Activated T-helper 9 cell treated with anti-CD3 and anti-CD28 coated beads, Interleukin-2, amount 50 U/mL, for 16 hours (primary cell): ENCODE data around the gene SMOC1.
"Not testable (repeated sequence)": the region's sequence is repeated elsewhere in the genome, so short reads cannot be mapped to it uniquely, and the experiment has no call there.

ENCODE experiments used
- DNase-seq: peaks from one replicate; pipeline ENCODE4 v3.0.0-alpha.2; 2020; ENCODE audit warnings: low read depth

SMOC1 gene

DNA sequence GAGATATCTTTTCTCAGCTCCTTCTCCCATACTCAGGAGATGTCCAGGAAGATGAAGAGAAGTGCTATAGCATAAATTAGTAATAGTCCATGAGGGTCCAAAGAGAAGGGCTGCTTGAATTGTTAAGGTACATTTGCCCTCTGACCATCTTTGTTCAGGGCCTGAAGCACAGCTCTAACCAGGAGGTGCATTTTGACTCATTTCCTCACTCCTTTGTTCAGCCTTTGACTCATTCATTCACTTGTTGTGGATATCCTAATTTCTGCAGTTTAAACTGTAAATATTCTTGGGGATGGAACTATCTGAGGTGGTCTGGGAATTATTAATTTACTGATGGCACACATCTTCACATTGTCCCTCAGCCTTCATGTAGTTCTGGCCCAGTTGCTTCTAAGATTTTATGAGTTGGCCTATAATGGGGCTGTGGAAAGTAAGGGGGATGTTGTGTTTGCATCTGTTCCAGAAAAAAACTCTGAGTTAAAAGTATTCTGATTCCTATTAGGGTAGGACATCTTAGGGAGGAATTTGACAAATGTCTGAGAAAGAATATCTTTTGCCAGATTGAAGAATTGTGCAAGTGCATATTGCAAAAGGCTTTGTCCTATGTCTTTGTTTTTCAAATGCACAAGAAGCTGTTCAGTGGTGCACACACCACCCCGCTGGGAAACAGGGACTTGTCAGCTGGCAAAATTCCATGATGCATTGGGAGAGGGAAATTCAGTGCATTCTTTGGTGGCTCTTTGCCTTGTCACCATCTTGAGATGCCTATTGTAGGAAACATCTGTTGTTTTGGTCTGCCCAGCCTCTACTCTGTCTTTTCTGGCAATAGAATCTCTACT, 22.1 kb downstream of the SMOC1 start:
- DNase-seq, result no peak

DNA sequence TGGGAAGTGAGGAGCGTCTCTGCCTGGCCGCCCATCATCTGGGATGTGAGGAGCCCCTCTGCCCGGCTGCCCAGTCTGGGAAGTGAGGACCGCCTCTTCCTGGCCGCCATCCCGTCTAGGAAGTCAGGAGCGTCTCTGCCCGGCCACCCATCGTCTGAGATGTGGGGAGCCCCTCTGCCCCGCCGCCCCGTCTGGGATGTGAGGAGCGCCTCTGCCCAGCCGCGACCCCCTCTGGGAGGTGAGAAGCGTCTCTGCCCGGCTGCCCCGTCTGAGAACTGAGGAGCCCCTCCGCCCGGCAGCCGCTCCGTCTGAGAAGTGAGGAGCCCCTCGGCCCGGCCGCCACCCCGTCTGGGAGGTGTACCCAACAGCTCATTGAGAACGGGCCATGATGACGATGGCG, 23.8 kb downstream of the SMOC1 start:
- DNase-seq, result not testable (repeated sequence)

DNA sequence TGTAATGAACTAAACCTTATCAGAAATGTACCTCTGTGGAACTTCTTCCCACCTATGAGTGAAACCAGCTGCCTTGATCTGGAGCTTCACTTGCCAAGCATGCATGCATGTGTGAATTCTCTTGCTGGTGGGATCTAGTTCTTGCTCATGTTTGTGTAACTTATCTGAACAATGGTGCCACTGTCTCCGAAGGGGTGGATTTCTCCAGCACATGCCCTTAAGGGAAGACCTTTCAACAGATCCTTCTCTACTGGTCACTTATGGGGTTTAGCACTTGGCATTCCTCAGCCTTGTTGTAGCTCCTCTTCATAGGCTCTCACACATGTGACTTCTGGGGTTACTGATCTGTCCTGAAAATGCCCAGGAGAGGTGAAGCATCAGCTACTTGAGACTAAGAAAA, 25.0 kb downstream of the SMOC1 start:
- DNase-seq, result no peak

DNA sequence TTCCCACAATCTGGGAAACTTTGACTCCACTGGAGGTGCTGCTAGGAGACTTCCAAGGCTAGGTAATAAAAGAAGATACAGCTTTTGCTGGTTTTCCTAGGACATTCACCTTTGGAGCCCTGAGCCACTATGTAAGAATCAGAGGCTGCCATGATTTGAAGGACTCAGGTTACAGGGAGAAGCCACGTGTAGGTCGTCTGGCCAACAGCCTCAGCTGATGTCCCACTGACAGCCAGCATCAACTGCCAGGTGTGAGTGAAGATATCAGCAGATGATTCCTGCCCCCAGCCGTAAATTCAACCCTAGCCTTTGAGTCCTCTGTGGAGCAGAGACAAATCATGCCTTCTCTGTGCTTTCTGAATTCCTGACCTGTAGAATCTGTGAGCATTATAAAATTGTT, 27.0 kb downstream of the SMOC1 start:
- no peak for DNase-seq

DNA sequence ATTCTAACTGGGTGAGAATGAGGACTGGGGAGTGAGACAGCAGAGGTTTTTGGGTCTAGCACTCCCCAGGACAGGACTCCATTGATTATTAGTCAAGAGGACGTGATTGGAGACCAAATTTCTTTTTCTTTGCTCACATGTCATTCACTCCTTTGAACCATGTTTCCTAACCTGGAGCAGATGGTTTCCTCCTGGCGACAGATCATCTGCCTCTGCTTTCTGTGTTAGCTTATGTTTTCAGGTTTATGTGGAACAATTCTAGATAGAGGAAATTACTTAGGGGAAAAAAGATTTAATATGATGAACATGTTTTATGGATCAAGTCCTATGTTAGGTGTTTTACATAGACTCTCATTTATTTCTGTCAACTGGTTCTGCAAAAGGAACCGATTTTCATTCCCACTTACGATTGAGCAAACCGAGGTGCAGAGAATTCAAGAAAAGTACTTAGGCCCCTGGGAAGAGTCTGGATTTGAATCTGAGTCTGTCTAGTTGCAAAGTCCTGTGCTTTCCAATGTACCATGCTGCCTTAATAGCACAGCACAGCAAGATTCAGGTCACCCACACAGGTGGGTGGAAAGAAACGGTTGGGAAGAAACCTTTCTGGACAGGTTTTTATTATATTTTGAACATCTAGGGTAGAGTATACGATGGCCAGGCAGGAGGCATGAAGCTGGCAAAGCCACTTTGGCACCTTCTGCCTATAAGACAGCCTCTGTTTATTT, 30.8 kb downstream of the SMOC1 start:
- no peak for DNase-seq

DNA sequence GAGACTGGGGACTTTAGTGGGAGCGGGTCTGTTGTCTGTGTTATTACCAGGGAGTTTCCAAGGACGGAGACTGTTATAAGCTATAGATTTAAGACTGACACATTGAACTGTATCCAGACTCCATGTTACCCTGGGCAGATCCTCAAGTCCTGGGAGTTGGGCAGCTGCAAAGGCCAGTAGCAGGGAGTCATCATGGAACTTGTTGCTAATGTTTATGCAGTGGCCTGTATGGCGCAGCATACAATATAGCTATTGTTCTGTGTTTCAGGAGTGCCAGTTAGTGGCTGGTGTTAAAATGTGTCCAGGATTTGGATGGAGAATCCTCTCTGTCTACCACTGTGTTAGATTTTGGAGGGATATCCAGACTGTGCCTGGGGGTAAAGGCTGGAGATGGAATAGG, 31.7 kb downstream of the SMOC1 start:
- DNase-seq, result no peak

DNA sequence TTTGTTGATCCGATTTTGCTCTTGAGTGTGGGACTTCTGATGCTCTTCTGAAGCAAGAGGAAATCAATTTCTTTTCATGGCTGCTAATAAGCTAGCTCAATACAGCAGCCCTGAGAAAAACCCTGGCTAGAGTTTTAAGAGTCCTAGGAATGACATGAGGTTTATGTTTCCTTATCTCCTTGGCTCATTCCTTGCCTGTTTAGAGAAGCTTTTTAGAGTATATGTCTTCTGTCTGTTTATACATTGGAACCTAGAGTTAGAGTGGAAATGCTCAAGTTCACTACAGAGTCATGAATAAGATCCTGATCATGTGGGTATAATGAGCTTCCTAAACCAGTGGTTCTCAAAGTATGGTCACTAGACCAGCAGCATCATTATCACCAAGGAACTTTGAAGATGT, 34.5 kb downstream of the SMOC1 start:
- no peak for DNase-seq

DNA sequence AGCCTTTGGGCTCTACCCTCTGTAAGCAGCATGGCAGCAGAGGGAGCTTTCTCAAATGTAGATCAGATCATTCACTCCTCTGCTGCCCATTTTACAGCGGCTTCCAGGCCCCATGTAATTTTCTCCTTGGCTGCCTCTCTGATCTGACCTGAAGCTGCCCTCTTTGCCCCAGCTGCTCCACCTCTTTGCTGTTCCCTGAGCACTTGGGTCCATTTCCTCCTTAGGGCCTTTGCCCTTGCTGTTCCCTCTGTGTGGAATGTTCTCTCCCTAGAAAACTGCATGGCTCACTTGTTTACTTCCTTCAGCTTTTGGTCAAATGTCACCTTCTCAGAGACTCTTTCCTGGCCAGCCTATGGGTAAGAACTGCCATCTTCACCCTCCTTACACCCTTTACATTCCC, 37.2 kb downstream of the SMOC1 start:
- DNase-seq, result no peak

DNA sequence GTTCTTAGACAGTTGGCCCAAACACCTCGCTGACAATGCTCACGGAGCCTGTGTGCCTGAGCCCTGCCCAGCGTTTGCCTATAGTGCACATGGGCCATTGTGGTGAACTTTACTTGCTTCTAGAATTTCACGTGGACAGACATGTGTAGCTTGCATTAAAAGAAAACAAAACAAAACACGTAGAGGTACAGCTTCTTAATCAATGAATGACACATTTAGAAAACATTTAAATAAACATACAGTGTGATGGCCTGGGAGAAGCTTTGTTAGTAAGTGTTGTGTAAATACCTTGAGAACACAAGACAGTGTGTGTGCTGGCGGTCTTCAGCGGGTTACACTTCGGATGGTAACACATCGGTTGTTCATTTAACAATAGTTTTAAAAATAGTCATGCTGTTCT, 38.1 kb downstream of the SMOC1 start:
- no peak for DNase-seq

DNA sequence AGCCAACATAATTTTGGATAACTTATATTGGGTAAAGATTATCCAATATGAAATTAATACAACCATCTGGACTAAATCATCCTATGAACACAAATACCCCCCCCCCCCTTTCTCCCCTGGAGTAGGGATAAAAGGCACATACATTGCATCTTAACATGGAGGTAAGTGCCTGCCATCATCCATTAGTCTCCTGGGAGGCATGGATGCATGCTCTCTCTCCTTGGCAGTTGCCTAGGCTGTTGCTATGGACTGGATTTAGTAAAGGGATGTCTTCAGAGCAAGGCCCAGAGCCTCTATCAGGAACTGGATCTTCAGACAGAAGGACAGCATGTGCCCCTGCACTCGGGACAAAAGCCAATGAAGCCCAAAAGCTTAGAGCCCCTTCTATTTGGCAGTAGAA, 40.6 kb downstream of the SMOC1 start:
- DNase-seq, result no peak

DNA sequence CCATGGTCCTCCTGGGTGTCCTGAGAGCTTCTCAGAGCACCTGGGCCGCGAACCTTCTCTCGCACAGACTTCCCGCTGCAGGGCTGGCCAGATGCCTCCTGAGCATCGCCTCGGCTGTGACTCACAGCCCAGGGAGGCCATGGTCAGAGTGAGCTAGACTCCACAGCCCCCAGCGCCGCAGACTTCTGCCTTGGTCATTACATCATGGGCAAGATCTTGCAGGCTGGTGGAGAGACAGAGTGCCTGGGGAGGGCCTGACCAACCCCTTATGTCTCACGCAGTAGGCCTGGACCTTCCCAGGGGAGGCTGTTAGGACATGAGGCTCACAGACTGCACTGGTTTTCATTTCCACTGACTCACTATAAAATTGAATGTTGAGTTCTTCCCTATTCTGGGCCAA, 41.8 kb downstream of the SMOC1 start:
- no peak for DNase-seq

DNA sequence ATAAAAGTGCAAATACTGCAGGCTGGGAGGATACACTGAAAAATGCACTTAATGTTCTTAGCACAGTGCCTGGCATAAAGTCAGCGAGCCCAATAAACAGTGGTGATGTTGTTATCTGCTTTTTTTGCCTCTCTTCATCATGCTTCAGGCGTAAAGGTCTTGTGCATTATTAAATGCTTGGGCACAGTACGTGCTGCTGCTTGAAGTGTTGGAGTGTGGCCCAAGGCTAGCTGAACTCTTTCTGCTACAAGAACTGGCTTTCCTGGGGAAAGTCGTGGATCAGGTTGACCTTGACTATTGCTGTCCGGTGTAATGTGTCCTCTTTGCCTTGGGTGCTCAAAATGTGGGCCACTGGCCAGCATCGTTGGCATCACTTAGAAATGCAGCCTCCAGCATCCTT, 43.0 kb downstream of the SMOC1 start:
- no peak for DNase-seq

DNA sequence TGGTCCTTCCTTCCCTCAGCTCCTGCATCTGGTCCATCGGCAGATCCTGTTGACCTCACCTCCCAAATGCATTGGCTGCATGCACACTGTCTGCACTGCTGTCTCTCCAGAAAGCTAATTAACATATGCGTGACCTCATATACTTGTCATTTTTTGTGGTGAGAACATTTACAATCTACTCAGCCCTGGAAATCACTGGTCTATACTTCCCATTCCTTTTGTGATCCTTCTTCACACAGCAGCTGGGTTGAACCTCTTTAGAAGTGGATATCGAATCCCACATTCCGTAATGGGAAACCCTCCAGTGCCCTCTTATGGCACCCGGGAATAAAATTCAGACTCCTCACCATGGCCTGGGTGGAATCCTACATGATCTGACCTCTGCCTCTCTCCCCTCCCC, 45.0 kb downstream of the SMOC1 start:
- DNase-seq, result no peak

DNA sequence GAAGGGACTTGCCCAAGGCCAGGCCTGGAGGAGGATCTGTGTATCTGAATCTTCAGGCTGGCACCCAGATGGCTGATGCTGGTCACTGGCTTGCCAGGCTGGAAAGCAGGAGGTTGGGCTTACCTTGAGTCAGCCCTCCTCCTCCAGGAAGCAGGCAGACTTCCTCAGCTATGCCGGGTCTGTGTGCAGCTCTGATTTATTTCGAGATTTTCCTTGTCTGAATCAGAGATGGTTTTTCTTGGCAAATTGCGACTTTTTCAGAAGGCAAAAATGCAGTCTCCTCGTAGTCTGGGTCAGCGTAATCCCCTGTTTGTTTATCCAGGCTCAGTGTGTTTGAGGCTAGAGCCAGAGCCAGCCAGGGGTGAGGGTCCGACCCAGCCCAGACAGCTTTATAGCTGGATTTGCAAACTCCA, 48.9 kb downstream of the SMOC1 start:
- DNase-seq, result no peak

DNA sequence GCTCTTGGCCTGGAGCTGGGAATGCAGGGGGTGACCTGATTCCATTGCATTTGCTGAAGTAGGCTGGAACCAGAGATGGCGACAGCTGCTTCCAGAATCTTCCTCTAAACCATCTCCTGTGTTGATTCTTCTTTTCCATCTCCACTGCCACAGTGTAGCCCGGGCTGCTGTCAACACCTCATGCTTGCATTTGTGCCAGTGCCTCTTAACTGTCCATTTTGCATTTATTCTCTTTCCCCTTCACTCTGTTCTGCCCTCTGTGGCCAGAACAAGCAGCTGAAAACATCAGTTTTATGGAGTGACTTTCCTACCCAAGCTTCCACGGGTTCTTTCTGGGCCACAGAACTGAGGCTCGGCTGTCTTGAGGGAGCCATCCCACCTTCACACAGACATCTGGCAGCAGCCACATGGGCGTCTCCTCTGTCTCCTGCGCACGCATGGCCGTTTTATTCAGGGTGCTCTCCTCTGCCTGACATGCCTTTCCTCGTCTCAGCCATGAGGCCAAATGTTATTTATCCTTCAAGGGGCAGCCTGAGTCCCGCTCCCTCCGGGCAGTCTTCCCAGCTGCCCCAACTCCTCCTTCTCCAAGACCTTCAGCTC, 51.7 kb downstream of the SMOC1 start:
- no peak for DNase-seq

DNA sequence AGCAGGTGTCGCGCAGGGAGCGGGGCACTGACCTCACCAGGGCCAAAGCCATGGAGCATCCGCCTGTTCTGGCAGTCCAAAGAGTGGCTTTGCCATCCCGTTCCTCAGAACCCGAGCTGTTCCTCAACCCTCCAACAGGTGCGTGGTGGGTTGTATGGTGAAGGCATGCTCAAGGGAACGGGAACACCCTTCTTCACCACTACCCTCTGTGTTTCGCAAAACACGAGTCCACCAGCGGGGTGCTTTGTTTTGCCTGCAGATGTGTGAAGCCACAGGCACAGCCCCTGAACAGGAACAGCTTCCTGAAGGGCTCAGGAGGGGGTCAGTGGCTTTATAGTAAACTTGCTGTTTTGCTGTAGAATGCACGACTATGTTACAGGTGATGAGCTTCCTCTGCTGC, 52.7 kb downstream of the SMOC1 start:
- no peak for DNase-seq

DNA sequence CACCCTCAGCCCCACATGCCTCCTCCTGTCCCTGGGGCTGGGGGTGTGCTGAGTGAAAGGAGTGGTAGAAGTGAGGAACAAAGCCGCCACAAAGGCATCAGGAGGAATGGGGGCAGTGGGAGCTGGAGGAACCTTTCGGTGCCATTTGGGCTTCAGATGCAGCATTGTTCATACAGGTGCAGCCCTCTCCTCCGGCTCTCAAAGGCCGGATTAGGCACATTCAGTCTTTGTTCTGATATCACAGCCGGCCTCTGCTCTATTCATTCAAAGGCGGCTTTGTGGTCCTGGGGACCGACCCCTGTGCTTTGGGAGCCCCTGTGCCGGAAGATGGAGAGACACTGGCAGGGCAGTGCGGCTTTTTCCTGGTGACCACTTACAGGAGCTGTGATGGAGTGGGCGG, 53.2 kb downstream of the SMOC1 start:
- no peak for DNase-seq

DNA sequence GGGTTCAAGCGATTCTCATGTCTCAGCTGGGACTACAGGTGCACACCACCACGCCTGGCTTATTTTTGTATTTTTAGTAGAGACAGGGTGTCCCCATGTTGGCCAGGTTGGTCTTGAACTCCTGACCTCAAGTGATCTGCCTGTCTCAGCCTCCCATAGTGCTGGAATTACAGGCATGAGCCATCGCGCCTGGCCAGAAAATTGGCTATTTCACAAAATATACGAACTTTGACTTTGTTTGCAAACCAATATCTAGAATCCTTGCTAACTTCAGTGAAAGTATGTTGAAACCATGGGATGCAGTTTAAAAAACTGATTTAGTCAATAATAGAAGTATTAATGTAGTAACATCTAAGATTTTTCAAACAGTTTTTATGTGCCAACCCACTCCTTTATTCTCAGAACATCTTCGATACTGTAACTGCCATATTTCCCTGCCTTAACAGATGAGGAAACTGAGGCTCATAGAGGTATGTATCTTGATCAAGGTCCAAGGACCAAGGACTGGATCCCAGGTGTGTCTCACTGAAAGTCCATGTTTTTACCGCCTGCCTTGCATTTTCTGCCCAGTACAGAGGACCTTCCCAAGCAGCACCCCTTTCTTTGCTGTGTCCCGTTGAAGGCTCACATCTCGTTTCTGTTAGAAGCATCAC, 54.5 kb downstream of the SMOC1 start:
- no peak for DNase-seq

DNA sequence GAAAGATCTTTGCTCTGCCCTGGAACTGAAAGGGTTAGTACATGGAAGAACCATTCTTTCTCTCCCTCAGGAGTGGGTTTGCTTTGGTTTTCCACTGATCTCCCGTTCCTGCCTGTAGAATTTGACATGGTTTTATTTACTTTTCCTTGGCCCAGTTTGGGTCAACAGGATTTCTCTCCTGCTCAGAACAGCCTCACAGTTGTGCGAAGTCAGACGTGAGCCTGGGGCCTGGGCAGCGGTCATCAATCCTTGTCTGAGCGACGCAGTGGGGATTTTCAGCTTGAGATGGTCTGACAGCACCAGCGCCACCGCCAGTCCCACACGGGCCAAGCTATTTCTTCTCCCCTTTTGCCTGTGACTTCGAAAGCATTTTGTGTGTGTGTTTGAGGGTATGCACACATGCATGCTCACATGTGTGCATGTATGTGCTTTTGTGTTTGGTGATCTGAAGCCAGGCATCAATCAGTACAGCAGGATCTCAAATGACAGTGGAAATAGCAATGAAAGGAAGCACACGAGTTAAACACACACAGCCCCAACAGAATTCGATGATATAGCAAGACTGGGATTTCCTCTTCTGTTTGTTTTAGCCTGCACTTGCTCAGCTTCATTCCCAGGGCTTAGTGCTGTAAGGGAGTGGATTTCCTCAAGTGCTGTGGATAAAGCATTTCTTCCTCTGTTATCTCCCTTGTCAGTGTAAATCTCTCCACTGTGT, 58.3 kb downstream of the SMOC1 start:
- no peak for DNase-seq

DNA sequence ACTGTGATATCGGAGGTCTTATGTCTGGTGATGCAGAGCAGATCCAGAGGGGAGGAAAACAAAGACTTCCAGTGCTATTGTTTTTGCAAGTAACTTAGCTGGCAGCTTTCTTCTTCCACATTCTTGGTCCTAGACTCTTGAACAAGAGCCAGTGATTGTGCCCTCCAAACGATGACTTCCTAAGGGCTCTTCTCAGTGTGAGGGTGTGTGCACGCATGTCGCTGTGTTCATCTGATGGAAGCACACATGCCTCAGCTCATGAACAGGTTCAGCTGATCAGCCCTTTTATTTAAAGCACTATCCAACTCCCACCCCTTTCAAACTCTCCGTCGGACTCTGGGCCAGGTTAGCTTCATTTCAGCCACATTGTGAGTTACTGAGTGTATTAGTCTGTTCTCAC, 59.5 kb downstream of the SMOC1 start:
- no peak for DNase-seq

DNA sequence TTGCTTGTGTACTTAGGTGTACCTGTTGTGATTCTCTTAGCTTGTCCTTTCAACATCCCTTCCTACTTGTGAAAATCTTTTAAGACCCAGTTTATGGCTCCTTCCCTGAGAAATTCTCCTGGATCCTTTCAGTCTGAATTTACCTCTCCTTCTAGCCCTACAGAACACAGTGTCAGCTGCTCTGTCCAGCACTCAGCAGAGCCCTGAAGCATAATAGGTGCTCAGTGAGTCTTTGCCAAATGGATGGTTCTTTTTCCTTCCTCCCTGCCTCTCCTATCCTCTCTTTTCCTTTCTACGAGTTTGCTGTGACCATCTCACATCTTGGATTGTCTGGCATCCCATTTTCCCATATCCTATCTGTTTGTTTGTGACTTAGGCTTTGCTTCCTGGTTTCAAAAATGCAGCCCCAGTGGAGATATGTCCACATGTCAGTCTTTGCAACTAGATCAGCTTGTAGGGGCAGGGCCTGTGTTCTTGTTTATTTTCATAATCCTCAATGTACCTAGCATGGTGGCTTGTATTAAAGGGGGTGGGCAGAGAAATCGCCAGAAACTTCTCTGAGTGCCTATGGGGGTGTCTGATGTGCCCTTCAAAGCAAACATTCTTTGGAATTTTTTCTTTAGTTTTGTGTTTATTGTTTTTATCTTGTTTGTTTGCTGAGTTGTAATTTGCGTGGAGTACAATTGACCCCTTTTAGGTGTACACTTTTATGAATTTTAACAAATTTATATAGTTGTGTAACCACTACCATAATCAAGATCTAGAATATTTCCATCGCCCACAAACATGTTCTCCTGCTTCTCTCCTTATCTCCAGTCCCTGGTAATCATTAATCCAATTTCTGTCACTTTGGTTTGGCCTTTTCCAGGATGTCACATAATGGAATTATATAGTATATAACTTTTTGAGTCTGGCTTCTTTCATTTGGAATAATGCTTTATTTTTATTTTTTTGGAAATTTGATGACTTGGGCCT, 62.8 kb downstream of the SMOC1 start:
- DNase-seq, result no peak
